ENCODE results near the gene UBXN1.
"Not testable (repeated sequence)": the region's sequence is repeated elsewhere in the genome, so short reads cannot be mapped to it uniquely, and the experiment has no call there.

The UBXN1 gene

GRCh38 chr11:62707277-62707861, 28.5 kb upstream of the UBXN1 start, which contains the start of the genes BSCL2 and GNG3:
BSCL2 (minus strand) TSS chr11:62707424; CDS start chr11:62707195, 229 bp downstream.
GNG3 (plus strand) TSS chr11:62707676; CDS start chr11:62708296, 620 bp downstream.
- no peak for DNase-seq

- no peak for DNase-seq
Observed at GRCh38 chr11:62706850-62707247, 28.0 kb upstream of the UBXN1 start.

- peak; percentile 98 for DNase-seq
Observed at GRCh38 chr11:62705880-62706849, 27.3 kb upstream of the UBXN1 start.

GRCh38 chr11:62705413-62705812, 26.5 kb upstream of the UBXN1 start:
- DNase-seq = no peak

GRCh38 chr11:62703921-62704320, 25.0 kb upstream of the UBXN1 start:
- DNase-seq = not testable (repeated sequence)

GRCh38 chr11:62702246-62702645, 23.4 kb upstream of the UBXN1 start:
- no peak for DNase-seq

GRCh38 chr11:62694455-62695167, 15.7 kb upstream of the UBXN1 start:
- peak; percentile 77 for DNase-seq

GRCh38 chr11:62693624-62694023, 14.8 kb upstream of the UBXN1 start:
- DNase-seq = not testable (repeated sequence)

- no peak for DNase-seq
Observed at GRCh38 chr11:62689421-62690183, 10.7 kb upstream of the UBXN1 start, which contains the start of gene LRRN4CL. LRRN4CL (minus strand) TSS chr11:62689530; CDS start chr11:62688508, 1,022 bp downstream.

- DNase-seq = no peak
Observed at GRCh38 chr11:62688491-62688890, 9.6 kb upstream of the UBXN1 start.

- no peak for DNase-seq
Observed at GRCh38 chr11:62687508-62688396, 8.9 kb upstream of the UBXN1 start.

- no peak for DNase-seq
Observed at GRCh38 chr11:62682518-62682917, 3.6 kb upstream of the UBXN1 start.

- DNase-seq = peak; percentile 81
Observed at GRCh38 chr11:62680825-62681240, 2.0 kb upstream of the UBXN1 start.

- DNase-seq = no peak
Observed at GRCh38 chr11:62678433-62678769, 472 bp downstream of the UBXN1 start.

- no peak for DNase-seq
Observed at GRCh38 chr11:62677714-62678113, 1.2 kb downstream of the UBXN1 start.

GRCh38 chr11:62677156-62677555, 1.7 kb downstream of the UBXN1 start:
- no peak for DNase-seq

- DNase-seq = no peak
Observed at GRCh38 chr11:62676698-62677097, 2.2 kb downstream of the UBXN1 start.

GRCh38 chr11:62675415-62675814, 3.5 kb downstream of the UBXN1 start:
- DNase-seq = not testable (repeated sequence)

GRCh38 chr11:62673196-62673525, 5.7 kb downstream of the UBXN1 start:
- no peak for DNase-seq

- peak; percentile 86 for DNase-seq
Observed at GRCh38 chr11:62671608-62672389, 7.1 kb downstream of the UBXN1 start, which contains the start of the genes LBHD1 and UQCC3. LBHD1 (minus strand) TSS chr11:62672267; CDS start chr11:62670031, 2,236 bp downstream. UQCC3 (plus strand) TSS chr11:62671673; CDS start chr11:62671746, 73 bp downstream.

GRCh38 chr11:62671236-62671607, 7.7 kb downstream of the UBXN1 start:
- DNase-seq = no peak

Measured in RPMI8226 (cell line).